HUES6 (cell line): ENCODE results near the gene CORO2B.

ENCODE experiments used
- H3K27ac ChIP-seq: 2 replicates; pipeline ENCODE4 v1.7.0; 2013; ENCODE audit warnings: low read depth, mild to moderate bottlenecking, low read length, inconsistent platforms
- H3K27me3 ChIP-seq: 2 replicates; pipeline ENCODE4 v1.6.1; 2013; ENCODE audit warnings: low read length; ENCODE audit not compliant: control insufficient read depth, insufficient read depth
- H3K36me3 ChIP-seq: 2 replicates; pipeline ENCODE4 v1.6.1; 2013; ENCODE audit warnings: low read length; ENCODE audit not compliant: control insufficient read depth, insufficient read depth
- H3K4me1 ChIP-seq: 2 replicates; pipeline ENCODE4 v1.6.1; 2013; ENCODE audit warnings: low read length; ENCODE audit not compliant: control insufficient read depth, insufficient read depth
- H3K4me3 ChIP-seq: 2 replicates; pipeline ENCODE4 v1.5.1; 2013; ENCODE audit warnings: low read depth, low read length
- H3K9ac ChIP-seq: one replicate; pipeline ENCODE4 v1.6.1; 2013; ENCODE audit warnings: mild to moderate bottlenecking, low read length
- H3K9me3 ChIP-seq: 2 replicates; pipeline ENCODE4 v1.6.1; 2013; ENCODE audit warnings: low read depth, low read length; ENCODE audit not compliant: control insufficient read depth, insufficient read depth

The CORO2B gene

DNA sequence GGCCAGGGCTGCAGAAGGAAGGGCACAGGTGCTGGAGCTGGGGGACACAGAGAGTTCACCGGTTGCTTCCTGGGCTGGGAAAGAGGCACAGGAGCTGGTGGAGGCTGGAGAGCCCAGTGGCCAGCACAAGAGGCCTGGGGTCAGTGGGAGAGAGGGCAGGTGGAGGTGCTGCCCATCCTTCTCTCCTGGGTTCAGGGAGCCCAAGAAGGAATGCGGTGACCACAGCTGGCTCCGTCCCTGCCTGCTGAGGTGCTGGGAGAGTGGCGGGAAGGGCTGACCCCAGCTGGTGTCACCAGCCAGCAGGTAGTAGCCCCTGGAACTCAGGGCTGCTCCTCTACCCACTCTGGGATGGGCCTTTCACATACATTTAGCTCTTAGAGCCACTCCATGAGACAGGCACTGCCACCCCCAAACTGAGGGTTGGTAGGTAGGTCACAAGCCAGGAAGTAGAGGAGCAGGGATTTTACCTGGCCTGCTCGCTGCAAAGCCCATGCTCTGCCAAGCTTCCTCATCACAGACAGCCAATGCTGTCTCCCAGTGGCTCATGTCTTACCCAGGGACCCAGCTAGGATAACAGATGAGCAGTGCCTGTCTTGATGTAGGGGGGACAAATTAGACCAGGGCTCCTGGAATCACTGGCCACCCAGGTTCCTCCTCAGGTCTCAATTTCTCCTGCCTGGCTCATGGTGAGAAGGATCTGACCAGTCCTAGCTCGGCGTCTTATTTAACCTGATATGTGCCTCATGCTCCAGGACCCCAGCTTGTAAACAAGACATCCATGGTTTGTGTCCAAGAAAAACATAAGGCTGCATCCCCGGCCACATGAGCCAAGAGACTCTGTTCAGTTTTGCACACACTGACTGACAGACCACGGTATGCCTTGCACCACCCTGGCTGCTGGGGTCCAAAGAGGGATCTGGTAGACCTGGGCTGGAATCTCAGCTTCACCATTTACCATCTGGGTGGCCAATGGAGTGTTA, 119.2 kb downstream of the CORO2B start:
- Histone ChIP-seq H3K4me1 (peaks cover 39% of the 10 kb centered on the region), H3K4me3 (no peak overlapping the region), H3K27me3 (no peaks in the 10 kb centered on the region), H3K9me3 (no peaks in the 10 kb centered on the region), H3K36me3 (no peaks in the 10 kb centered on the region), H3K9ac (no peak overlapping the region), H3K27ac (no peak overlapping the region)

DNA sequence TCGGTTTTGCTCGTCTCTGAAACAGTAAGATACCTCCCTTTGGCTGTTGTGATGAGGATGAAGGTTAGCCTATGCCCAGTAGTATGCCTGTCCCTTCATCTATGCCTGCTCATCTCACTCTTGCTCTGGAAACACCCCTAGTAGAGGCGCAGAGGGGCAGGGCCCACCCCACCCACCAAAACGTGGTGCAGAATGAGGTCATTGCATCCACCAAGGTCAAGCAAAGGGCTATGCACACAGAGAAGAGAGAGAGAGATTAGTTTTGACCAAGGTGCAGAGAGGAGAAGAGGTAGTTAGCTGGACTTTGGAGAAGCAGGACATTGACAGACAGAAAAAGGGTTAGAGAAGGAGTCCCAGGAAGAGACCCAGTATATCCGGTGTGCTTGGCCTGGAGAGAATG, 119.9 kb downstream of the CORO2B start:
- no peak overlapping the region for H3K27ac ChIP-seq
- no peaks in the 10 kb centered on the region for H3K36me3 ChIP-seq
- no peaks in the 10 kb centered on the region for H3K9me3 ChIP-seq
- no peak overlapping the region for H3K9ac ChIP-seq
- no peaks in the 10 kb centered on the region for H3K27me3 ChIP-seq
- H3K4me3 ChIP-seq, result no peak overlapping the region
- peaks cover 35% of the 10 kb centered on the region for H3K4me1 ChIP-seq

DNA sequence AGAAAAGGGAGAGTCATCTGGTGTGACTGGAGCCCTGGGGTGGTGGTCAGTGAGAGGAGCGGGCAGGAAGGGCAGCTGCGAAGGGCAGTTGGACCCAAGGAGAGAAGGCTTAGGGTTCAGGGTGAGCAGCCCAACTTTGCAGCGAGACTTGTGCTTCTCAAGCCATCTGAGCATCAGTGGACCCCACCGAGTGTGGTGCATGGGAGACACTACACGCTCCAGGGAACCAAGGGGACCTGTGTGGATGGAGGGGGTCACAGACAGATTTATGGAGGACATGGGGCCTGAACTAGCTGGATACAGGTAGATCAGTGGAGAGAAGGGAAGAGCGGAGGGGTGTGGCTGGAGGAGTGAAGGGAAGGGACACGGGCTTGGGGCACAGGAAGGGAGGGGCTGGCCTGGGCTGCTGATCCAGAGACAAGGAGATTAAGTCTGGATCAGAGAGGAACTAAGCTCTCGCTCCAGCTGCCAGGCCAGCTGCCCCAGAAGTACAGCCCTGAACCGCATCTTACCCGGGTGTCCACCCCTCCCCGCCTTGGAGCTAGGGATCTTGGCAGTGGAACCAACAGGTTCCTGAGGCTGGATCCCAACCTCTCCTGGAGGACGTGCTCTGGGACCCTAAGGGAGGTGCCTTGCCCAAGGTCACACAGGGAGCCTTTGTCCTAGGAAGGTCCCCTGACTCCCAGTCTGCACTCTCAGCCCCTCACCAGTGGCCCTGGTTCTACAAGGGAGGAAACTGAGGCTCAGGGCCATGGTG, 120.5 kb downstream of the CORO2B start:
- no peak overlapping the region for H3K4me3 ChIP-seq
- H3K9me3 ChIP-seq, result no peaks in the 10 kb centered on the region
- no peak overlapping the region for H3K9ac ChIP-seq
- no peak overlapping the region for H3K27ac ChIP-seq
- no peaks in the 10 kb centered on the region for H3K36me3 ChIP-seq
- no peaks in the 10 kb centered on the region for H3K27me3 ChIP-seq
- H3K4me1 ChIP-seq, result peaks cover 35% of the 10 kb centered on the region

DNA sequence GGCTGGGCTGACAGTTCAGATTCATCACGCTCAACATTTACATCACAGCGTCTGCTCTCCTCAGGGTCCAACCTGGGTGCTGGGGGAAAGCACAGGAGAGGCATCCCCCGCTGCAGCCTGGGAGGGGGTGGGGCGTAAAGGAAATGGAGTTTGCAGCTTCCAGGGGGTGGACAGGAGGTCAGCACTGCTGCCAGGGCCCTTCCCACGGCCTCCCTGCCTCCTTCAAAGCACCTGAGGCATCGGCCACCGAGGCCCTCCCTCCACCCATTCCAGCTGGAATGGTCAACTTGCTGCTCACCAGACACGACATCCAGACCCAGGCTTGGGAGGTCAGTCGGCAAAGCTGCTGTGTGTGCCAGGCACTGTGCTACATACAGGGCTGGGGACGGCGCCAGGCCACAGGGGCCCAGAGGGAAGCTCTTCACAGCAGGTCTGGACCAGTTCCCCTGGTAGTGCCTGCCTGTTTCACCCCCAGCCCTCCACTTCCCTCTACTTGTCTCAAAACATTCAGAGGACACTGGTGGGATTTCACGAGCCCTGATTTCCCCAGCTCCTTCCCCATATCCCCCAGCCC, 121.2 kb downstream of the CORO2B start:
- no peaks in the 10 kb centered on the region for H3K27me3 ChIP-seq
- H3K9me3 ChIP-seq, result no peaks in the 10 kb centered on the region
- no peak overlapping the region for H3K9ac ChIP-seq
- H3K36me3 ChIP-seq, result no peaks in the 10 kb centered on the region
- H3K4me1 ChIP-seq, result peaks cover 29% of the 10 kb centered on the region
- H3K4me3 ChIP-seq, result no peak overlapping the region
- no peak overlapping the region for H3K27ac ChIP-seq

DNA sequence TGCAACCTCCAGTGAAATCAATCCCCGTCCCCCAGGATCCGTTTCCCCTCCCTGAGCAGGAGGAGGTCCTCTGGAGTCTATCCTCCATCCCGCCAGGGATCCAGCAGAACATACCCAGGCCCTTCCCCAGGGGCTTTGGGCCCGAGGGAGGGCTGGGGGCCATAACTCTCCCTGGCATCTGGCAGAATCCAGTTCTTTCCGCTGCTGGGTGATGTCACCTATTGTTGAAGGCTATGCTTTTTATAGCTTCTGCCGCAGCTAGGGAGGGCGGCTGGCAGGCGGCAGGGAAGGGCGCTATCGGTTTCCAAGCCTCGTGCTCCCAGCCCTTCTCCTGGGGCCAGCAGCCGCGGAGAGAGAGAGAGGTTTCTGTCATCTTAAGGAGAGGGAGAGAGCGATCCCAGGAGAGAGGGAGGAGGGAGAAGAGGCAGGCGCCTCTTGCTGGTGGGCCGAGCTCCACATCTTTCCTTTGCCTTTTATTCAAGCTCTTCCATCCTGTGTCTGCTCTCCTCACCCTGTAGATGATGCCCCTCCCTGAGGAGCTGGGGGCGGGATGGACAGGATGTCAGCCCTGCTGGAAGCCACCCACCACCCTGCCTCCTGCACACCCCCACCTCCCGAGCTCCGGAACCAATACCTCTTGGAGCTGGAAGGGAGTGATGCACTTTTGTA, 121.8 kb downstream of the CORO2B start:
- peak overlapping the region; percentile 25 for H3K9ac ChIP-seq
- H3K27me3 ChIP-seq, result no peaks in the 10 kb centered on the region
- H3K9me3 ChIP-seq, result no peaks in the 10 kb centered on the region
- no peak overlapping the region for H3K27ac ChIP-seq
- peaks cover 23% of the 10 kb centered on the region for H3K4me1 ChIP-seq
- H3K4me3 ChIP-seq, result peak overlapping the region; percentile 25
- H3K36me3 ChIP-seq, result no peaks in the 10 kb centered on the region

DNA sequence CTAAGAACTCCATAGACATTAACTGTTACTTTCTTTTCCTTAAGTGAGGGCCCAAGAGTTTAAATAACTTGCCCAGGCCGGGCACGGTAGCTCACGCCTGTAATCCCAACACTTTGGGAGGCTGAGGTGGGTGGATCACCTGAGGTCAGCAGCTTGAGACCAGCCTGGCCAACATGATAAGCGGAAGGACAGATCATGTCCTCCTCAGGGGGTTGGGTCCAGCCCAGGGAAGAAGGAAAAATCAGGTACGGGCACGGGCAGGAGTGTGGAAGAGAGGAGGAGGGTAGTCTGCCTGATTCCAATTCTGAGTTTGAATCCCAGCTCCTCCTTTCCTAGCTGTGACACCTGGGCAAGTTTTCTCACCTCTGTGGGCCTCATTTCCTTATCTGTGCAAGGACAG, 123.1 kb downstream of the CORO2B start:
- peaks cover 22% of the 10 kb centered on the region for H3K4me1 ChIP-seq
- H3K27me3 ChIP-seq, result no peaks in the 10 kb centered on the region
- H3K27ac ChIP-seq, result no peak overlapping the region
- no peak overlapping the region for H3K9ac ChIP-seq
- H3K9me3 ChIP-seq, result no peaks in the 10 kb centered on the region
- H3K36me3 ChIP-seq, result no peaks in the 10 kb centered on the region
- H3K4me3 ChIP-seq, result no peak overlapping the region

DNA sequence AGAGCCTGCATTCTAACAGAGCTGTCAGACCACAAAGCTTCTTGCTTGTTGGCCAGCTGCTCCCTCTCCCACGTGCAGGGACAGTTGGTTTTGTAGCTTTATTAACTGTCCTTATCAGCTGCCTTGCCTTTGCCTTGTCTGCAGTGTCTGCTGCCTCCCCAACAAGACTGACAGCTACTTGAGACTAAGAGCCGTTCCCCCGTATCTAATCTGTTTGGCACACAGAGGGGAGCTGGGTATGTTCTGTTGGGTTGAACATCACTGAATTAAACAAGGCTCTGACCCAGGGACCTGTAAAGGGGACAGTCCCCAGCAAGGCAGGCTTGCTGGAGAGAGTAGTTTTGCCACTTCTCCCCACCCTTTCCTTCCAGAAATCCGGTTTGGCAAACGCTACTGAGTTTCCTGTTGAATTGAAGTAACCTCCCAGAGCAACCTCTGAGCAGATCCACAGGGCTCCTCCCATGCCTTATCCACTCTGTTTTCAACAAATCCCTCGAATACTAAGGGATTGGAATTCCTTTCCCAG, 125.8 kb downstream of the CORO2B start:
- peaks cover 16% of the 10 kb centered on the region for H3K4me1 ChIP-seq
- no peak overlapping the region for H3K9ac ChIP-seq
- no peak overlapping the region for H3K4me3 ChIP-seq
- no peaks in the 10 kb centered on the region for H3K36me3 ChIP-seq
- no peaks in the 10 kb centered on the region for H3K27me3 ChIP-seq
- no peaks in the 10 kb centered on the region for H3K9me3 ChIP-seq
- H3K27ac ChIP-seq, result no peak overlapping the region

DNA sequence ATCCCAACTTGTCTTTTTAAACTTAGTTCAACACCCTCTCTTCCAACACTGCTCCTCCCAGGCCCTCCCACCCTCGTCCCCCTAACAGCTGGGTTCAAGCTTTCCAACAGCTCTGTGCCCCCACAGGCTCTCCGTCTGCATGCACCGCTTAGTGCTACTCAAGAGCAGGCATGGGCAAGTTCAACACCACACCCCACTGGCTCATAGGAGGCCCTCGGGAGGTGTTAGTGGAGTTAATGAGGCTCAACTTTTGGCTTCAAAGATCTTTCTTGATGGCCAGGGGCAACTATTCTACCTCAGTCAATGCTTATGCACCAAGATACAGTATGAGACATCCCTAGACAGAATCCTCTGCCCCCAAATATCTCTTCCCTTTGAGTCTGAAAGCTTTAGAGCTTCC, 127.5 kb downstream of the CORO2B start:
- Histone ChIP-seq H3K27ac (no peak overlapping the region), H3K9ac (no peak overlapping the region), H3K36me3 (no peaks in the 10 kb centered on the region), H3K4me3 (no peak overlapping the region), H3K4me1 (no peaks in the 10 kb centered on the region; the same call in 1 of the 2 replicates), H3K9me3 (no peaks in the 10 kb centered on the region), H3K27me3 (no peaks in the 10 kb centered on the region)

DNA sequence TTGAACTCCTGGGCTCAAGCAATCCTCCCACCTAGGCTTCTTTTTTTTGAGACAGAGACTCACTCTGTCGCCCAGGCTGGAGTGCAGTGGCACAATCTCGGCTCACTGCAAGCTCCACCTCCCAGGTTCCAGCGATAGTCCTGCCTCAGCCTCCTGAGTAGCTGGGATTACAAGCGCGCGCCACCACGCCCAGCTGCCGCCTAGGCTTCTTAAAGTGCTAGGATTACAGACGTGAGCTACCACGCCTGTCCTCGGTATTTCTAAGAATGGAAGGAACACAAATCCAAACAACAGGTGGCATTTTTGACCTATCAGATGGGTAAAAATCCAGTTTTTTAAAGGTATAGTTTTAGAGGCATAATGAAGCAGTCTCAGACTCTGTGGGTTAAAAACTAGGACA, 128.1 kb downstream of the CORO2B start:
- no peaks in the 10 kb centered on the region for H3K27me3 ChIP-seq
- H3K4me3 ChIP-seq, result no peak overlapping the region
- H3K9me3 ChIP-seq, result no peaks in the 10 kb centered on the region
- no peak overlapping the region for H3K9ac ChIP-seq
- H3K36me3 ChIP-seq, result no peaks in the 10 kb centered on the region
- no peak overlapping the region for H3K27ac ChIP-seq
- no peaks in the 10 kb centered on the region; the same call in 1 of the 2 replicates for H3K4me1 ChIP-seq

DNA sequence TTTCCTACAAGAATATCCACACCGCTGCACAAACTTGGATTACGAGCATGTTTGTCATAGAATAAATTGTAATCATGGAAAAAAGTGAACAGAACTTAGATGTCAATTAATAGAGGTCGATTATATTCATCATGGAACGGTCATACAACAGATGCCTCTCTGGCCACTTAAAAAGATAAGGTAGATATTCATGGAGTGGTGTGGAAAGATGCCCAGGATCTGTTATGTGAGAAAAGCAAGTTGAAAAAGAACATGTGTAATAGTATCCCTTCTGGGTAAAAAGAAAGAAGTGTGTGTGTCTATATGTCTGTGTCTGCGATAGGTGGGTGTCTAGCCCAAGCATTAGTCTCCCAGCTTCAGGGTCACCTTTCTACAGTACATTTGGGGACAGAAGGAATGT, 128.6 kb downstream of the CORO2B start:
- Histone ChIP-seq H3K4me3 (no peak overlapping the region), H3K27ac (no peak overlapping the region), H3K27me3 (no peaks in the 10 kb centered on the region), H3K36me3 (no peaks in the 10 kb centered on the region), H3K4me1 (no peaks in the 10 kb centered on the region; the same call in 1 of the 2 replicates), H3K9ac (no peak overlapping the region), H3K9me3 (no peaks in the 10 kb centered on the region)
